KOPT-K1 (cell line): Measurements from ENCODE around the gene NAPSA.
A peak's percentile ranks its signal among the peaks of the same experiment; 100 is the strongest.

Experiments
- H3K27ac ChIP-seq: fragments of 200-600 bp; sonication (generic); 2 replicates; pipeline ENCODE4 v1.5.1; 2016; ENCODE audit warnings: antibody characterized with exemption, mild to moderate bottlenecking, low read depth, low read length; ENCODE audit not compliant: poor library complexity, severe bottlenecking
- H3K36me3 ChIP-seq: fragments of 200-600 bp; sonication (generic); 2 replicates; pipeline ENCODE4 v1.5.1; 2017; ENCODE audit warnings: antibody characterized with exemption, mild to moderate bottlenecking, low read length, moderate library complexity; ENCODE audit not compliant: insufficient read depth
- H3K9me3 ChIP-seq: fragments of 200-600 bp; sonication (generic); 2 replicates; pipeline ENCODE4 v1.5.1; 2017; ENCODE audit warnings: antibody characterized with exemption, low read length, mild to moderate bottlenecking; ENCODE audit not compliant: insufficient read depth, poor library complexity, severe bottlenecking

Gene NAPSA

DNA sequence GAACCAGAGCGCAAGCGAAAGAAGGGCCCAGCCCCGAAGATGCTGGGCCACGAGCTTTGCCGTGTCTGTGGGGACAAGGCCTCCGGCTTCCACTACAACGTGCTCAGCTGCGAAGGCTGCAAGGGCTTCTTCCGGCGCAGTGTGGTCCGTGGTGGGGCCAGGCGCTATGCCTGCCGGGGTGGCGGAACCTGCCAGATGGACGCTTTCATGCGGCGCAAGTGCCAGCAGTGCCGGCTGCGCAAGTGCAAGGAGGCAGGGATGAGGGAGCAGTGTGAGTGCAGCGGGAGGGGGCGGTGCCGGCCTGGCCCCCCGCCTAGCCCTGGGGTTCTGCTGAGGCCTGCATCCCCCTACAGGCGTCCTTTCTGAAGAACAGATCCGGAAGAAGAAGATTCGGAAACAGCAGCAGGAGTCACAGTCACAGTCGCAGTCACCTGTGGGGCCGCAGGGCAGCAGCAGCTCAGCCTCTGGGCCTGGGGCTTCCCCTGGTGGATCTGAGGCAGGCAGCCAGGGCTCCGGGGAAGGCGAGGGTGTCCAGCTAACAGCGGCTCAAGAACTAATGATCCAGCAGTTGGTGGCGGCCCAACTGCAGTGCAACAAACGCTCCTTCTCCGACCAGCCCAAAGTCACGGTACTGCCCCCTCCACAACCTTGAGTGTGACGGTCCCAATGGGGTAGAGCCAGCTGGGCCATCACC lies 12.9 kb upstream of the NAPSA start:
- Histone ChIP-seq H3K36me3 (peaks cover 59% of the 10 kb centered on the region), H3K27ac (no peak overlapping the region), H3K9me3 (no peaks in the 10 kb centered on the region)

DNA sequence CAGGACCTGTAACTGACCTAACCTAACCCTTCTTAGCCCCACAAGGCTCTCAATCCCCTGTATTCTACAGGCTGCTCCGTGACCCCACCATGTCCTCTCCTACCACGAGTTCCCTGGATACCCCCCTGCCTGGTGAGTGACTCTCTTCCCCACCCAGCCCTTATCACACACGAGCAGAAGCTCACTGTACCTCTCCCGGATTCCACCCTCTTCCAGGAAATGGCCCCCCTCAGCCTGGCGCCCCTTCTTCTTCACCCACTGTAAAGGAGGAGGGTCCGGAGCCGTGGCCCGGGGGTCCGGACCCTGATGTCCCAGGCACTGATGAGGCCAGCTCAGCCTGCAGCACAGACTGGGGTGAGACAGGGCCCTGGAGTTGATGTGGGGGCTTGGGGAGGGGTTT lies 12.1 kb upstream of the NAPSA start:
- no peaks in the 10 kb centered on the region for H3K9me3 ChIP-seq
- no peak overlapping the region for H3K27ac ChIP-seq
- H3K36me3 ChIP-seq: peaks cover 52% of the 10 kb centered on the region

DNA sequence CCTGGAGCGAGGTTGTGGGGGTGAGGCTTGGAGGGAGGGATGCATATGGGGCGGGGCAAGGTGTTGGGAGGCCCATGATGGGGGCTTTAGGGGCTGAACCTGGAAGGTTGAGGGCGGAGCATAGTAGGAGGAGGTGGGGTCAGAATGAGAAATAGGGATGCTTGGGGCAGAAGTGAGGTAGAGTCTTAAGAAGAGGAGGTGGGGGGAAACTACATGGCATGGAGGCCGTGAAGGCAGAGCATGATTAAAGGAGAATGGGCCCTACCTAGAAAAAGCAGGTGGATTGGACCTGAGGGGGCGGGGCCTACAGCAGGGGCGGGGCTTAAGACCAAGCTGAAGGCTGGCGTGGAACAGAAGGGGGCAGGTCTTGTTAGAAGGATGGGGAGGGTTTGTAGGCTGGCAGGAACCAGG lies 11.6 kb upstream of the NAPSA start:
- Histone ChIP-seq H3K9me3 (no peaks in the 10 kb centered on the region), H3K36me3 (peaks cover 47% of the 10 kb centered on the region), H3K27ac (no peak overlapping the region)

DNA sequence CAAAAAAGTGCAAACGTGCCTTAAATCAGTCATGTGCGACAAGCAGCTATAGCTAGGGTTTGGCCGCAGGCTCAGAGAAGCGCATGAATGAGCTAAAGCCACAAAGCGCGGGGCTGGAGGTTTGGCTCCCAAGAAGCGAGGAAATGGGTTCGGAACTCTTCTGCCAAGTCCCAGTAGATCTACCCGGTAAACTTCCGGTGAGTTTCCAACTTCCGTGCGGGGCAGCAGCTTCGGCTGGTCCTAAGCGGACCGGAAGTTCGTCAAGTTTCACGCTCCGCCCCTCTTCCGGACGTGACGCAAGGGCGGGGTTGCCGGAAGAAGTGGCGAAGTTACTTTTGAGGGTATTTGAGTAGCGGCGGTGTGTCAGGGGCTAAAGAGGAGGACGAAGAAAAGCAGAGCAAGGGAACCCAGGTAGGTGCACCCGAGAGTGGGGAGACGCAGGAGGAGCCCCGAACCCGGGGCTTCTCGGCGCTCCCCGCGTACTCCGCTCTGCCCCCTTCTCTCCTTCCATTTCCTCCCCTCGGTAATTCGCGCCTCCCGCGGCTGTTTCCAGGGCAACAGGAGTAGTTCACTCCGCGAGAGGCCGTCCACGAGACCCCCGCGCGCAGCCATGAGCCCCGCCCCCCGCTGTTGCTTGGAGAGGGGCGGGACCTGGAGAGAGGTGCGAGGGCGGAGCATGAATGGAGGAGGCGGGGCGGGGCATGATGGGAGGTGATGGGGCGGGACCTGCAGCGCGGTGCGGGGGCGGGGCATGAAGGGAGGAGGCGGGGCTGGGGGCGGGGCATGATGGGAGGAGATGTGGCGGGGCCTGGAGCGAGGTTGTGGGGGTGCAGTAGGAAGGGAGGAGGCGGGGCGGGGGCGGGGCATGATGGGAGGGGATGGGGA lies 11.0 kb upstream of the NAPSA start, which contains the start of gene NR1H2:
TSS of gene NR1H2 (plus strand) at position 292 of the 885 bp plus-strand sequence. CDS start 1,149 bp downstream, outside the sequence.
- H3K36me3 ChIP-seq: peaks cover 41% of the 10 kb centered on the region
- H3K27ac ChIP-seq: peak within 1 kb of the TSS; percentile 79
- no peaks in the 10 kb centered on the region for H3K9me3 ChIP-seq

DNA sequence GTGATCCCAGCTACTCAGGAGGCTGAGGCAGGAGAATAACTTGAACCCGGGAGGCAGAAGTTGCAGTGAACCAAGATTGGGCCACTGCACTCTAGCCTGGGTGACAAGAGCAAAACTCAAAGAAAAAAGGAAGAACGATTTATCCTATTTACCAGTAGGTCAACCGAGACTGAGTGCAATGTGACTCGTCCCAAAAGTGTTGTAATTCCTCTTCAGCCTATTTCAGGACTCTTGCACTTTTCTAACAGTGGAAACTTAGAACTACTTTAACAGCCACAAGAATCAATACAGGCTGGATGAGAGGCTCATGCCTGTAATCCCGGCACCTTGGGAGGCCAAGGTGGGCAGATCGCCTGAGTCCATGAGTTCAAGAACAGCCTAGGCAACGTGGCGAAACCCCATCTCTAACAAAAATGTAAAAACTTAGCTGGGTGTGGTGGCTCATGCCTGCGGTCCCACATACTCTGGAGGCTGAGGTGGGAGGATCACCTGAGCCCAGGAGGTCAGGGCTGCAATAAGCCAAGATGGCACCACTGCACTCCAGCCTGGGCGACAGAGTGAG lies 6.6 kb upstream of the NAPSA start:
- no peaks in the 10 kb centered on the region for H3K36me3 ChIP-seq
- H3K27ac ChIP-seq: no peak overlapping the region
- no peaks in the 10 kb centered on the region for H3K9me3 ChIP-seq

DNA sequence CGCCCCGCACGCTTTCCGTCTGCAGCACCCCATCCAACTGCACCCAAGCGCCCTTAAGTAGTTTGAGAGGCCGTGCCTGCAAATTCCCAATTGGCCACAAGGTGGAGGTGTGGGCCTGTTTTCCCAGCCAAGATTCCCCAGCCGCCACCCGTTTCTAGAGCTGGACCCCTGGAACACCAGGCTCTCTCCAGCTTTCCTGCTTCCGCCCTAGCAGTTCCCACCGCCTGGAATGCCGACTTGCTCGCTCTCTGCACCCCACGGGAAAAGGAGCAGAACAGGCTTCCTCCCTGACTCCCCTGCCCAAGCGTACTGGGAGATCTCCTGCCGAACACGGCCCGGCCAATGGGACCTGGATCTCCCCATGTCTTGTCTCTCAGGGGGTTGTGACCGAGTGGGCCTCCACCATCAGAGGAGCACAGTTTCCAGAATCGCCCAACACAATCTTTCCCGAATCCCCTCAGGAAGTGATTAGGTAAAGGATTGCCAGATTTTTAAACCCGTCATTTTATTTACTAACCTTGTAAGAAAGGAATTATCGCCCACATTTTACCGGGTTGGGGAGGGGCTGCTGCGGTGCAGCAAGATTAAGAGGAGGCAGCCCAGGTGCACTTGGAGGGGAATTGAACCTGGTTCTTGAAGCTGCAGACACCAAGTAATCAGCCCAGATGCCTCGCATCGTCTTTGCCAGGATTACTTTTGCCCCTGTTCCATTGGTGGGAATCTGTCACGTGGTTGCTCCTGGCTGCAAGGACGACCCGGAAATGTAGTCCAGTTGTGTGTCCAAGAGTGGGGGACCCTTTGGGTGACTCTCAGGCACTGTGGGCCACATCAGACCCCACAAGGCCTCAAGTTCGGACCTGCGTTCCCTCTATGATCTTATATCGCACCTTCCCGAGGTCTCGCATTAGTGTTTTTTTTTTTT lies 3.5 kb upstream of the NAPSA start:
- Histone ChIP-seq H3K36me3 (no peaks in the 10 kb centered on the region), H3K27ac (peak overlapping the region; percentile 67), H3K9me3 (no peaks in the 10 kb centered on the region)

DNA sequence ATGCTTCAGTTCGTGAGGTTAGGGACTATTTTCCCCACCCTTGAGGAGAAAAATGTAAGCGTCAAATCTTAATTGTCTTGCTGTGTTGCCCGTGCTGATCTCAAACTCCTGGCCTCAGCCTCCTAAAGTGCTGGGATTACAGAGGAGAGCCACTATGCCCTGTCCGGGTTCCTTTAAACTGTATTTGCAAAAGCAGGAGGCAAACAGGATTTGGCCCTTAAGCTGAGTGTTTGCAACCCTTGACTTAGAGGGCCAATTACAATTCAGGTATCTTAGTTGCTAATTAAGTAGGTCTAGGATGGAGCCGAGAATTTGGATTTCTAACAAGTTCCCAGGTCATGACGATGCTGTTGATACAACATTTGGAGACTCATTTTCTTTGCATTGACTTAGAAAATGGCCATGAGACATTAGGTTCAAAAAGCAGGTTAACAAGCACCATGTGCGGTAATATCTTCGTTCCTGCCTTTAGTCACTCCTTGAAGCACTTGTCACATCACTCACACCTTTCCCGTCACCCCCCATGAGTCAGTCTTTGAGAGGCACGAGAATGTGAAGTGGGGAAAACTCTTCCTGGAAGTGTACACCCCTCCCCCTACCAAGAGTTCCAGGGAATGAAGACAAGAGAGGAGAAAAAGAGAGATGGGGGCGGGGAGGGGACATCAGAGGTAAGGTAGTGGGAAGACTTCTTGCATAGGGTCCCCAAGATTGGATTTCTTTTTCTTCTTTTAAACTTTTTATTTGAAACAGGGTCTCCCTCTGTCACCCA lies 2.6 kb downstream of the NAPSA start:
- no peaks in the 10 kb centered on the region for H3K36me3 ChIP-seq
- no peak overlapping the region for H3K27ac ChIP-seq
- H3K9me3 ChIP-seq: no peaks in the 10 kb centered on the region

DNA sequence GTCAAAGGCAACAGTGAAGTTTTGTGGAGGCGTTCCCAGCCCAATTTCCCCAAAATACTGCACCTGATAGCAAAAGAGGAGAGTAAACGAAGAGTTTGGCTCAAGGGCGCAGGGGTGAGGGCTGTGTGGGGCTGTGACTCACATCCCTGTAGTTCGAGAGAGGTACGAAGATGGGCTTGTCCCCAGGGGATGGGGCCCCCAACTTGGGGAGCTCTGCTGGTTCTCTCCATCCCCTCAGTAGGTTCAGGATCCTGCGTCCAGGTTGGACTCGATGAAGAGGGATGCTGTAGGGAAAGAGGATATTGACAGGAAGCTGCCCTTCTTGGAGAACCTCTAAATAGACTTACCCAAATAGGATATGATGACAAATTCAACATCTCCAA lies 3.4 kb downstream of the NAPSA start:
- Histone ChIP-seq H3K36me3 (no peaks in the 10 kb centered on the region), H3K9me3 (no peaks in the 10 kb centered on the region), H3K27ac (no peak overlapping the region)

DNA sequence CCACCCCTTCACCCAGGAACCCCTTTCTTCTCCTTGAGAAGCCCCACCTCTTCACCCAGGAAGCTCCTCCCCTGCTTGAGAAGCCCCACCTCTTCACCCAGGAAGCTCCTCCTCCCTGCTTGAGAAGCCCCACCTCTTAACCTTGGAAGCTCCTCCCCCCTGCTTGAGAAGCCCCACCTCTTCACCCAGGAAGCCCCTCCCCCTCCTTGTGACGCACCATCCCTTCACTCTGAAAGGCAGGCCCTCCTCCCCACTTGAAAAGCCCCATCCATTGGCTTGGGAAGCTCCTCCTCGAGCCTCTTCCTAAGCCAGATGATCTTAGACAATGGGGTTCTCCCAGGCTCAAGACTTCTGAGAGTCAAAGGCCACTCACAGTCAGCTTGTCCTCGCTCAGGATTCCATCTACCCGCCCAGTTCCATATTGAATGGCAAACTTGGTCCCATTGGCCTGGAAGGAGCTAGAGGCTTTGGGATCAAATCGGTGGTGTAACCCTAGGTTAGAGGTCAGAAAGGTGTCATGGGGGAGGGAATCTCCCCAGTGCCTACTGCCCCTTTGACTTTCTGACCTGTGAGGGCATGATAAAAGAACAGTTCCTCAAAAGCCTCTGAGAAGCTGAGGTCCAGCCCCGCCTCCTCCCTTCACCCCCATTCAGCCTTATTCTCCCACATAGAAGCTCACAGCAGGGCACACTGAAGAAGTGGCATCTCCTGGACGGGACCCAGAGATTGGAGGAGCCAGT lies 4.0 kb downstream of the NAPSA start:
- H3K36me3 ChIP-seq: no peaks in the 10 kb centered on the region
- H3K27ac ChIP-seq: no peak overlapping the region
- H3K9me3 ChIP-seq: no peaks in the 10 kb centered on the region

DNA sequence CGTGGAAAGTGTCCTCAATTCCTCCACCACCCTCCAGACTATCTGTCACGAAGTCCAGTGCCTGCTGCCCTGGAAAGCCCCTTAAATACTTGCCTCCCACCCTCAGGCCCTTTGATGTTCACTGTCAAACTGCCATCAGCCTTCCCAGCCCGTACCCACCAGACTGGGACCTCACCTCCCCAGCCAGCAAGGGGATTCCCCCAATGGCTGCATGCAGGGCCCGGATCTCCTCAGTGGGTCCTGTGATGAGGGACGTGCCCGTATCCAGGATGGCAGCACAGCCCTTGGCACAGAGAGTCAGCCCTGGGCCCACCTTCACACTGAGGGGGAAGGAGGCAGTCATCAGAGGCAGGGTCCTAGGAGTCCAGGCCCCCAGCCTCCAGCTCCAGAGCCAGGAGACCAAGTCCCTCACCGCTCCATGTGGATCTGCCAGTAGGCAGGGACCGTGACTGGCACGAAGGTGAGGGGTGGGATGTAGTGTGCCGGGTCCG lies 6.1 kb downstream of the NAPSA start:
- Histone ChIP-seq H3K9me3 (no peaks in the 10 kb centered on the region), H3K27ac (no peak overlapping the region), H3K36me3 (no peaks in the 10 kb centered on the region)

DNA sequence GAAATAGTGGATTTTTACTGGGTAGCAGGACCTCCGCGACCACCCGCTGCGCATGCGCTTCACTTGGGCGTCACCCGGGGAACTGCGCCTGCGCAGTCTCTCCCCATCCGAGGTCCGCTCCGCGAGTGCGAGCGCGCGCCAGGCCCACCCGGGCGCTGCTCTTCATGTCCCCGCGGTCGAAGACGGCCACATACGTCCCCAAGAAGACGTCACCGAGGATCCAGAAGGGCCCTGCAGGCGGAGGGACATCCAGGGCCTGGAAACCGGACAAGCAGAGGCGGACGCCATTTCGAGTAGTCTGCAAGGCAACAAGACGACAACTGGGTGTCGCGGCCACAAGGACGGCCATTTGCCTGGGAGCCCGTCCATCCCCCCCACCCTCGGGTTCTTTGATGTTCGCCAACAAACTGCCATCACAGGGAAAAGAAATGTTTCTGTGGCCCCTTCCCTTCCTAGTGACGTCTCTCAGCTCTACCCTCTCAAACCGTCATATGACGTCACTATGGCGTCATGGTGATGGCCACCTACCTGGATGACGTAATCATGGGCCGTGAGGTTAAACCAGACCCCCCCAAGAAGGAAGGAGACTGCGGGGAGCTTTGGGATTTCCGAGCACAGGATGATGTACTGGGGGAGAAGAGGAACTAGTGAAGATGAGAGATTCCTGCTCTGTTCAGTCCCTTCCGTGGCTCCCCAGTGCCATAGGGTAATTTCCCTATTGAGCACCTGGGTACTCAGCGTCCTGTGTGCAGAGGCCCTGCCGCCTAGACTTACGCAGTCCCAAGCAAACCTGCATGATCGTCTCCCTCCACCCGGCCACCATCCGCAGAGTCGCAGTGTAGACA lies 6.7 kb downstream of the NAPSA start:
- H3K36me3 ChIP-seq: no peaks in the 10 kb centered on the region
- peak overlapping the region; percentile 74 for H3K27ac ChIP-seq
- H3K9me3 ChIP-seq: no peaks in the 10 kb centered on the region

DNA sequence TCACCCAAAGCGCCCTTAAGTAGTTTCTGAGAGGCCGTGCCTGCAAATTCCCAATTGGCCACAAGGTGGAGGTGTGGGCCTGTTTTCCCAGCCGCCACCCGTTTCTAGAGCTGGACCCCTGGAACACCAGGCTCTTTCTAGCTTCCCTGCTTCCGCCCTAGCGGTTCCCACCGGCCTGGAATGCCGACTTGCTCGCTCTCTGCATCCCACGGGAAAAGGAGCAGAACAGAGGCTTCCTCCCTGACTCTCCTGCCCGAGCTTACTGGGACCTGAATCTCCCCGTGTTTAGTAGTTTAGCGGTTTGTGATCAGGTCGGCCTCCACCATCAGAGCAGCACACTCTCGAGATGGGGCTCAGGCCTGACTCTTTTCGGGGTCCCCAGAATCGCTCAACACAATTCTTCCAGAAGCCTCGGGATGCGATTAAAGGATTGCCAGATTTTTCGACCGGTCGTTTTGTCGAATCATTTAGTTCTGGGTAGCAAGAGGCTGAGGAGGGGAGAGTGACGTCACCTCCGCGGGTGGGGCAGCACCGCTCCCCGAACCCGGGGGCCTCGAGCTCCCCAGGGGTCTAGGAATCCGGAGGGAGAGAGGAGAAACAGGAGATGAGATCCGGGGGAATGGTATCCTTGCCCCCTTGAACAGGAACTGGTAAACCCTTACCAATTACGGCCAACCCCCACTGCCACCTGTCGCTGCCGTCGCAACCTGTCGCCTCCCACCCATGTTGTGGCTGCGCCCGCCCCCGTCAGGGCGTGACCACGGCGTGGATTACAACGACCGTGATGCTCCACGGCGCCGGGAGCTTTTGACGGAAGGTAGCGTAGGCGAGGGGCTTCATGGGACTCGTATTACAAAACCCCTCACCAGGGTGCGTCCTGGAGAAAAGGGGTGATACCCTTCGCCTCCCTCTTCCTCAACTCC lies 8.0 kb downstream of the NAPSA start:
- no peaks in the 10 kb centered on the region for H3K36me3 ChIP-seq
- H3K9me3 ChIP-seq: no peaks in the 10 kb centered on the region
- peak overlapping the region; percentile 74 for H3K27ac ChIP-seq
